ENCODE measurements around the gene PSMC1. TPM values are rescaled to one million over a fixed set of nuclear protein-coding genes. Genes with fewer than 3 reads are reported as not detected.
"Not testable (repeated sequence)": the region's sequence is repeated elsewhere in the genome, so short reads cannot be mapped to it uniquely, and the experiment has no call there.

The PSMC1 gene
- total RNA-seq, 5 donors from 2014 or later (not counting 1 experiment from before 2014, with no cell fraction given): 50.7 to 67.9 (median 53.3) TPM

DNA sequence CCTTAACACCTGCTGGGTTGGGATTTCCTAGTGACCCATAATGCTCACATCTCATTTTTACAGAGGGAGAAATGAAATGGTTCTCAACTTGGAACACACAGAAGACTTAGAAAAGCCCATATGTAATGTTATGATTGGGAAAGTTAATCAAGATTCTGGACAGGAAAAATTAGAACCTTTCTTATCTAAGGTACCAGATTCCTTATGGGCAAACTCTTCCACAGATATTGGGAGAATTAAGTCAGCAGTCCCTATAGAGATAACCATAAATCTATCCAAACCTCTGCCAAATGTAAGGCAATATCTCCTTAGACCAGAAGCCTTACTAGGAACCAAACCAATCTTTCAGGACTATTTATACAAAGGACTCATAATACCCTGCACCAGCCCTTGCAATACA, 13.9 kb upstream of the PSMC1 start:
- no peaks in the 10 kb centered on the region for H3K9me3 ChIP-seq
- ChIA-PET POLR2A (no interaction called here), CTCF (no interaction called here)
- DNase-seq (no peak), ATAC-seq (replicated peaks in 1 of 4) (no peak)
- H3K4me3 ChIP-seq (ENCODE audit: control insufficient read depth in 1 of 2, extremely low read depth in 1 of 2, low read length in 1 of 2): no peak overlapping the region
- Mint-ChIP-seq H3K27ac (no peak overlapping the region), H3K27me3 (peaks cover 6 to 19% of the 10 kb centered on the region in 2 donors), H3K4me1 (no peaks in the 10 kb centered on the region), H3K4me3 (no peak overlapping the region), H3K36me3 (peaks cover 9% of the 10 kb centered on the region), H3K9me3 (peaks cover 0 to 48% (median 33%) of the 10 kb centered on the region in 3 donors)
- no peaks in the 10 kb centered on the region for H3K4me1 ChIP-seq (ENCODE audit: control insufficient read depth in 1 of 2, extremely low read depth in 1 of 2, insufficient read depth in 2 of 2, low read length in 2 of 2)
- no peak overlapping the region for H3K27ac ChIP-seq (ENCODE audit: low read length)
- H3K36me3 ChIP-seq (ENCODE audit: control insufficient read depth in 2 of 2, extremely low read depth in 1 of 2, insufficient read depth in 1 of 2, low read length in 1 of 2): no peaks in the 10 kb centered on the region
- peaks cover 0 to 14% of the 10 kb centered on the region in 2 experiments for H3K27me3 ChIP-seq (replicated peaks in 1 of 2; ENCODE audit: control insufficient read depth in 2 of 2, extremely low read depth in 1 of 2, insufficient read depth in 2 of 2, low read length in 1 of 2)

DNA sequence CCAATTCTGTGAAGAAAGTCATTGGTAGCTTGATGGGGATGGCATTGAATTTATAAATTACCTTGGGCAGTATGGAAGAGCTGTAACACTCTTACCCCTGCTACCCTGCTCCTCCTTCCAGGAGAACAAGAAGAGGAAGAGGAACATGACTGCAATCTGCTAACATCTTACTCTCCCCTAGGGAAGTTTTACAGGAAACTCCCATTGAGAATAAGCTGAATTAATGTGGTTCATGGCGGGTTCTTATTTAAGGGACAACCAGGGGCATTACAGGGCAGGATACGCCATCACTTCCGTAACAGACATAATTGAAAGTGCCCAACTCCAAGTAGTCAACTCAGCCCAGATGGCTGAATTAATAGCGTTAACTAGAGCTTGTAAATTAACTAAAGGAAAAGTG, 9.4 kb upstream of the PSMC1 start:
- 83% methylated on average over 1 of the region's 4 CpGs for WGBS (ENCODE audit: insufficient coverage)

DNA sequence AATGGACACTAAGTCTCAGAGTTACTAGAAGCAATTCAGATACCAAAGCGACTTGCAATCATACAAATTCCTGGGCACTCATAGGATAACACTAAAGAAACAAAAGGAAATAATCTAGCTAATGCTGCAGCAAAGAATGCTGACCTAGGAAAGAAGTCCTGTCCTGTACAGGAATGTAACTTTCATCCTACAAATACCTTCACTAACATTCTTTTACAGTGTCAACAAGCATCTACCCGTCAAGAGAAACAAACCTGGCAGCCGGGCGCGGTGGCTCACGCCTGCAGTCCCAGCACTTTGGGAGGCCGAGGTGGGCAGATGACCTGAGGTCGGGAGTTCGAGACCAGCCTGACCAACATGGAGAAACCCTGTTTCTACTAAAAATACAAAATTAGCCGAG, 8.9 kb upstream of the PSMC1 start:
- H3K4me3 ChIP-seq (ENCODE audit: control insufficient read depth in 1 of 2, extremely low read depth in 1 of 2, low read length in 1 of 2); DNase-seq; CTCF ChIA-PET; H3K4me3 Mint-ChIP-seq; H3K4me1 Mint-ChIP-seq; ATAC-seq (replicated peaks in 1 of 4); H3K36me3 Mint-ChIP-seq; H3K9me3 ChIP-seq; POLR2A ChIA-PET; H3K27ac Mint-ChIP-seq; H3K27ac ChIP-seq (ENCODE audit: low read length); H3K4me1 ChIP-seq (ENCODE audit: control insufficient read depth in 1 of 2, extremely low read depth in 1 of 2, insufficient read depth in 2 of 2, low read length in 2 of 2); H3K36me3 ChIP-seq (ENCODE audit: control insufficient read depth in 2 of 2, extremely low read depth in 1 of 2, insufficient read depth in 1 of 2, low read length in 1 of 2): not testable (repeated sequence)
- Mint-ChIP-seq H3K27me3 (peaks cover 18 to 31% of the 10 kb centered on the region in 2 donors), H3K9me3 (peaks cover 0 to 12% (median 4%) of the 10 kb centered on the region in 3 donors)
- H3K27me3 ChIP-seq (replicated peaks in 1 of 2; ENCODE audit: control insufficient read depth in 2 of 2, extremely low read depth in 1 of 2, insufficient read depth in 2 of 2, low read length in 1 of 2): peaks cover 0 to 13% of the 10 kb centered on the region in 2 experiments
- 92% methylated on average over 6 of the region's 10 CpGs for WGBS (ENCODE audit: insufficient coverage)

More for the DNA sequence above, 9.4 kb upstream of the PSMC1 start:
- no peaks in the 10 kb centered on the region for H3K4me1 ChIP-seq (ENCODE audit: control insufficient read depth in 1 of 2, extremely low read depth in 1 of 2, insufficient read depth in 2 of 2, low read length in 2 of 2)
- H3K27ac Mint-ChIP-seq: no peak overlapping the region
- no peak overlapping the region for H3K4me3 ChIP-seq (ENCODE audit: control insufficient read depth in 1 of 2, extremely low read depth in 1 of 2, low read length in 1 of 2)
- no peak overlapping the region for H3K27ac ChIP-seq (ENCODE audit: low read length)
- no peaks in the 10 kb centered on the region for H3K9me3 ChIP-seq
- no peak for ATAC-seq (replicated peaks in 1 of 4)
- ChIA-PET POLR2A (no interaction called here), CTCF (no interaction called here)
- H3K27me3 Mint-ChIP-seq: peaks cover 17 to 31% of the 10 kb centered on the region in 2 donors
- no peaks in the 10 kb centered on the region for H3K36me3 Mint-ChIP-seq
- no peak overlapping the region for H3K4me3 Mint-ChIP-seq
- H3K9me3 Mint-ChIP-seq: peaks cover 0 to 17% (median 7%) of the 10 kb centered on the region in 3 donors
- H3K27me3 ChIP-seq (replicated peaks in 1 of 2; ENCODE audit: control insufficient read depth in 2 of 2, extremely low read depth in 1 of 2, insufficient read depth in 2 of 2, low read length in 1 of 2): peaks cover 0 to 12% of the 10 kb centered on the region in 2 experiments
- no peaks in the 10 kb centered on the region for H3K36me3 ChIP-seq (ENCODE audit: control insufficient read depth in 2 of 2, extremely low read depth in 1 of 2, insufficient read depth in 1 of 2, low read length in 1 of 2)
- H3K4me1 Mint-ChIP-seq: no peaks in the 10 kb centered on the region
- no peak for DNase-seq

DNA sequence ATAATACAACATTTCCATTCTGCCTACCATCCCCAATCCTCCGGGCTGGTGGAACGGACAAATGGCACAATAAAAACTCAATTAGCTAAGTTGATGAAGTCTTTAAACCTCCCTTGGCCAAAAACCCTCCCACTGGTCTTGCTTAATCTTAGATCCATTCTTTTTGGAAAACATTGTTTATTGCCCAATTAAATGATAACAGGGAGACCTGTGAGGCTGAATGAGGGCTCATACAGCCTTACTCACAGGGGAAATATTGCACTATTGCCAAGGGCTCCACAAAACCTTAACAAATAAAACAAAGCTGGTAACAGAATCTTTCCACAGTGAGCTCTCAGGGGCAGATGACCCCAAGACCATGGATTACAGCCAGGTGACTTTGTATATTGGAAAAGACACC, 7.8 kb upstream of the PSMC1 start:
- ATAC-seq (replicated peaks in 1 of 4) (no peak), DNase-seq (no peak)
- H3K27ac Mint-ChIP-seq: no peak overlapping the region
- peaks cover 0 to 9% (median 4%) of the 10 kb centered on the region in 3 donors for H3K9me3 Mint-ChIP-seq
- Histone ChIP-seq H3K27me3 (replicated peaks in 1 of 2; ENCODE audit: control insufficient read depth in 2 of 2, extremely low read depth in 1 of 2, insufficient read depth in 2 of 2, low read length in 1 of 2) (peaks cover 0 to 11% of the 10 kb centered on the region in 2 experiments), H3K27ac (ENCODE audit: low read length) (no peak overlapping the region), H3K36me3 (ENCODE audit: control insufficient read depth in 2 of 2, extremely low read depth in 1 of 2, insufficient read depth in 1 of 2, low read length in 1 of 2) (no peaks in the 10 kb centered on the region), H3K4me3 (ENCODE audit: control insufficient read depth in 1 of 2, extremely low read depth in 1 of 2, low read length in 1 of 2) (no peak overlapping the region), H3K4me1 (ENCODE audit: control insufficient read depth in 1 of 2, extremely low read depth in 1 of 2, insufficient read depth in 2 of 2, low read length in 2 of 2) (no peaks in the 10 kb centered on the region), H3K9me3 (no peaks in the 10 kb centered on the region)
- peaks cover 24 to 35% of the 10 kb centered on the region in 2 donors for H3K27me3 Mint-ChIP-seq
- WGBS (ENCODE audit: insufficient coverage): no CpG with 5 or more reads among the region's 2 CpGs
- no peak overlapping the region for H3K4me3 Mint-ChIP-seq
- CTCF ChIA-PET: no interaction called here
- H3K4me1 Mint-ChIP-seq: no peaks in the 10 kb centered on the region
- POLR2A ChIA-PET: interaction anchor here in 1 of 2 donors (0.6 kb wide), 1 partner anchor 81 kb away, joined by 3 read pairs; no protein-coding TSS in a partner anchor
- H3K36me3 Mint-ChIP-seq: no peaks in the 10 kb centered on the region

DNA sequence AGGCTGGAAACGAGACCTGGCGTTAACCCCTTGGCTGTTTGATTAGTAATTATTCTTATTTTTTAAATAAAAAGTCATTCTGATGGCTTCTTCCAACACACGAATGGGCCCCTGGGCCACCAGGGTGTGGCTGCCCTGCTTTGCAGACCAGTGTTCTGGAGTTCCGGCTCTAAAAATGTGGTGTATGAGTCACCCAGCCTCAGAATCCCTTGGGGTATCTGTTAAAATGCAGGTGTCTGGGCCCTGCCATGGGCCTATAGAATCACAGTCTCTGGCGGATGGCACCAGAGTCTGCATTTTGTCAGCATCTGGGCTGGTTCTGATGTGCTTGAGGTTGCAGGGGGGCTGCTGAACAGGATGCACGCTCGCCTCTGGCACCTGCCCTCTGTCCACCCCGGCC, 2.5 kb upstream of the PSMC1 start:
- no peak for ATAC-seq (replicated peaks in 1 of 4)
- Mint-ChIP-seq H3K9me3 (peaks cover 0 to 5% (median 0%) of the 10 kb centered on the region in 3 donors), H3K4me1 (peaks cover 28 to 31% (median 29%) of the 10 kb centered on the region in 3 donors), H3K4me3 (no peak overlapping the region), H3K27ac (no peak overlapping the region), H3K36me3 (peaks cover 3% of the 10 kb centered on the region), H3K27me3 (peaks cover 12 to 28% of the 10 kb centered on the region in 2 donors)
- WGBS (ENCODE audit: insufficient coverage): 100% methylated on average over 2 of the region's 8 CpGs
- H3K4me3 ChIP-seq (ENCODE audit: control insufficient read depth in 1 of 2, extremely low read depth in 1 of 2, low read length in 1 of 2): no peak overlapping the region
- peaks cover 0 to 13% of the 10 kb centered on the region in 2 experiments for H3K27me3 ChIP-seq (replicated peaks in 1 of 2; ENCODE audit: control insufficient read depth in 2 of 2, extremely low read depth in 1 of 2, insufficient read depth in 2 of 2, low read length in 1 of 2)
- ChIA-PET POLR2A (no interaction called here), CTCF (no interaction called here)
- DNase-seq: no peak
- no peaks in the 10 kb centered on the region for H3K9me3 ChIP-seq
- H3K27ac ChIP-seq (ENCODE audit: low read length): no peak overlapping the region
- H3K4me1 ChIP-seq (ENCODE audit: control insufficient read depth in 1 of 2, extremely low read depth in 1 of 2, insufficient read depth in 2 of 2, low read length in 2 of 2): peaks cover 8 to 9% of the 10 kb centered on the region in 2 experiments
- H3K36me3 ChIP-seq (ENCODE audit: control insufficient read depth in 2 of 2, extremely low read depth in 1 of 2, insufficient read depth in 1 of 2, low read length in 1 of 2): no peaks in the 10 kb centered on the region

DNA sequence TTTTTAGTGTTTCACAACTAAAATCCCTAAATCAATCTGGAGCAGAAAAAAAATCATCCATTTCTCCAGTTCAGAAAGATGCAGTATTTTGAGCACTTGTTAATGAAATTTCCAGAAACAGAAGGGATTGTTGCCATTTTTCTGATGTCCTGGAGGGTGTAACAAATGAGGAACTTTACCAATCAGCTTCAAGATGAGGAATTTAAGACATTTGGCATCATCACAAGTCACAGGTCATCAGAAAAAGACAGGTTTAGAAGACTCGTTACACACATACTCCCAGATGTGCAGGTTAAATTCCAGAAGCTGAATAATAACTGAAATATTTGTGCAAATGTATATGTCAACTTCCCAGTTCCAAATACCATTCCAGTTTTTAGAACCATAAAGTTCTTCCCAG, 482 bp upstream of the PSMC1 start:
- H3K4me3 ChIP-seq (ENCODE audit: control insufficient read depth in 1 of 2, extremely low read depth in 1 of 2, low read length in 1 of 2): peak overlapping the region; percentile 88 to 90
- Mint-ChIP-seq H3K36me3 (peaks cover 11% of the 10 kb centered on the region), H3K9me3 (peaks cover 0 to 5% (median 0%) of the 10 kb centered on the region in 3 donors), H3K27ac (peak overlapping the region; percentile 30 to 96), H3K4me1 (peaks cover 32 to 33% (median 33%) of the 10 kb centered on the region in 3 donors), H3K4me3 (peak overlapping the region; percentile 58 to 99 (median 98)), H3K27me3 (peaks cover 8 to 24% of the 10 kb centered on the region in 2 donors)
- peak overlapping the region; percentile 69 for H3K27ac ChIP-seq (ENCODE audit: low read length)
- peaks cover 0 to 10% of the 10 kb centered on the region in 2 donors for H3K36me3 ChIP-seq (ENCODE audit: control insufficient read depth in 2 of 2, extremely low read depth in 1 of 2, insufficient read depth in 1 of 2, low read length in 1 of 2)
- DNase-seq (no peak), ATAC-seq (replicated peaks in 1 of 4) (peak in 1 of 4 experiments; percentile 13)
- peaks cover 8 to 9% of the 10 kb centered on the region in 2 experiments for H3K4me1 ChIP-seq (ENCODE audit: control insufficient read depth in 1 of 2, extremely low read depth in 1 of 2, insufficient read depth in 2 of 2, low read length in 2 of 2)
- no peaks in the 10 kb centered on the region for H3K9me3 ChIP-seq
- CTCF ChIA-PET: interaction anchor here (0.9 to 1.5 kb wide), 3 partner anchors 9 to 20 kb away, joined by 3 to 4 read pairs (median 3); no protein-coding TSS in a partner anchor
- H3K27me3 ChIP-seq (replicated peaks in 1 of 2; ENCODE audit: control insufficient read depth in 2 of 2, extremely low read depth in 1 of 2, insufficient read depth in 2 of 2, low read length in 1 of 2): peaks cover 0 to 8% of the 10 kb centered on the region in 2 experiments
- POLR2A ChIA-PET: interaction anchor here in 1 of 2 donors (0.6 kb wide), 1 partner anchor 887 kb away, joined by 3 read pairs; no protein-coding TSS in a partner anchor
- WGBS (ENCODE audit: insufficient coverage): no CpG with 5 or more reads among the region's 1 CpG
